GM12865 (cell line): Measurements from ENCODE around the gene SOCS7.

ENCODE experiments used
- DNase-seq: peaks from one replicate; pipeline ENCODE4 v3.0.0; 2010; ENCODE audit warnings: low read depth
- H3K4me3 ChIP-seq: 2 replicates; pipeline ENCODE4 v1.5.1; 2011; ENCODE audit warnings: mild to moderate bottlenecking, low read depth, low read length, control low read depth
- TF ChIP-seq, protein P1 (sequence below): IDR thresholded peaks from 2 replicates; pipeline ENCODE4 v1.5.1; 2011; ENCODE audit warnings: low read length, control low read depth, low read depth, inconsistent platforms; ENCODE audit not compliant: insufficient read depth; ENCODE audit errors: missing control alignments

SOCS7 gene

DNA sequence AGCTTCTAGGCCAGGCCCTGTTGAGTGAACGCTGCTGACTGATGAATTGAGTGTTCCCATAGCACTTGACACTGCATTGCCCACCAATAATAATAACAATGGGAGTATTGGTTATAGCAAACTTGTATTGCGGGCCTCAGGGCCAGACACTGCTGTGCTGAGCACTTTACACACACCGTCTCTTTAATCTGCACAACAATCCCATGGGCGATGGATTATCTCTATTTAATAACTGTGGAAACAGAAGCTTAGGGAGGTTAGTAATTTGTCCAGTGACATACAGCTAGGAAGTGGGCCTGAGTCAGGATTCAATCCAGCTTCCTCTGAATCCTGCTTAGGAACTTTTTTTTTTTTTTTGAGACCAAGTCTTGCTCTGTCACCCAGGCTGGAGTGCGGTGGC is 87.8 kb downstream of the SOCS7 start:
- TF ChIP-seq, protein P1, sequence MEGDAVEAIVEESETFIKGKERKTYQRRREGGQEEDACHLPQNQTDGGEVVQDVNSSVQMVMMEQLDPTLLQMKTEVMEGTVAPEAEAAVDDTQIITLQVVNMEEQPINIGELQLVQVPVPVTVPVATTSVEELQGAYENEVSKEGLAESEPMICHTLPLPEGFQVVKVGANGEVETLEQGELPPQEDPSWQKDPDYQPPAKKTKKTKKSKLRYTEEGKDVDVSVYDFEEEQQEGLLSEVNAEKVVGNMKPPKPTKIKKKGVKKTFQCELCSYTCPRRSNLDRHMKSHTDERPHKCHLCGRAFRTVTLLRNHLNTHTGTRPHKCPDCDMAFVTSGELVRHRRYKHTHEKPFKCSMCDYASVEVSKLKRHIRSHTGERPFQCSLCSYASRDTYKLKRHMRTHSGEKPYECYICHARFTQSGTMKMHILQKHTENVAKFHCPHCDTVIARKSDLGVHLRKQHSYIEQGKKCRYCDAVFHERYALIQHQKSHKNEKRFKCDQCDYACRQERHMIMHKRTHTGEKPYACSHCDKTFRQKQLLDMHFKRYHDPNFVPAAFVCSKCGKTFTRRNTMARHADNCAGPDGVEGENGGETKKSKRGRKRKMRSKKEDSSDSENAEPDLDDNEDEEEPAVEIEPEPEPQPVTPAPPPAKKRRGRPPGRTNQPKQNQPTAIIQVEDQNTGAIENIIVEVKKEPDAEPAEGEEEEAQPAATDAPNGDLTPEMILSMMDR: no peak
- H3K4me3 ChIP-seq: no peak overlapping the region
- no peak for DNase-seq

DNA sequence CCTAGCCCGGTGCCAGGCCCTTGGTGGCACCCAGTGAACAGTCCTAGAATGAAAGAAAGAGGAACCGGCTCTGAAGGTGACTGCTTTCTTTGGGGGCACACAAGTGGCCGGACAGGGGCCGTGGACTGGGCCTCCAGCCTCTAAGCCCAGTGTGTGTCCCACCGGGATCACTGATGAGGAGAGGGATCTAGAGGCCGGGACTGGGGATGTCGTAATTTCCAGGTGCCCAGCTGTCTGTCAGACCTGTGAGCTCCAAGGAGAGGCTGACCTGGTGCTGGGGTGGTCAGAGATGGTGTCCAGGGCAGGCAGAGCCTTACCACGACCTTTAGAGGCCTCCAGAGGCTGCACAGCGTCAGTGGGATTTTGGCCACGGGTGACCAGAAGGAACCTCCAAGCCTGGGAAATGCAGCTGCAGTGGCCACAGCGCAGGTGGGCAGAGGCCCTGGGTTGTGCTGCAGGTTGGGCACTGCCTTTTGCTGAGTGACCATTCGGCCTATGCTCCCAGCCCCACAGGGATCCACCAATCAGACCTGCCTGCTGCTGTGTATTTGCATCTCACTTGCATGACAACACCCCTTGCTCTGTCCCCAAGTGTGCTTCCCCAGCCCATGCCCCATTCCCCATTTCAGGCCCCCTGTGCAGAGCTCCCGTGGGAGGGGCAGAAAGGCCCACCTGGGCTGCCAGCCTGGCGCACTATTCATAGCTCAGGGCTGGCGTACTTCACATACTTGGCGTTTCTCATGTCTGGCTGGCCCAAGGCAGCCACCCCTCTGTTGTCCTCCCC is 89.2 kb downstream of the SOCS7 start:
- no peak overlapping the region for H3K4me3 ChIP-seq
- TF ChIP-seq, protein P1: no peak
- no peak for DNase-seq

DNA sequence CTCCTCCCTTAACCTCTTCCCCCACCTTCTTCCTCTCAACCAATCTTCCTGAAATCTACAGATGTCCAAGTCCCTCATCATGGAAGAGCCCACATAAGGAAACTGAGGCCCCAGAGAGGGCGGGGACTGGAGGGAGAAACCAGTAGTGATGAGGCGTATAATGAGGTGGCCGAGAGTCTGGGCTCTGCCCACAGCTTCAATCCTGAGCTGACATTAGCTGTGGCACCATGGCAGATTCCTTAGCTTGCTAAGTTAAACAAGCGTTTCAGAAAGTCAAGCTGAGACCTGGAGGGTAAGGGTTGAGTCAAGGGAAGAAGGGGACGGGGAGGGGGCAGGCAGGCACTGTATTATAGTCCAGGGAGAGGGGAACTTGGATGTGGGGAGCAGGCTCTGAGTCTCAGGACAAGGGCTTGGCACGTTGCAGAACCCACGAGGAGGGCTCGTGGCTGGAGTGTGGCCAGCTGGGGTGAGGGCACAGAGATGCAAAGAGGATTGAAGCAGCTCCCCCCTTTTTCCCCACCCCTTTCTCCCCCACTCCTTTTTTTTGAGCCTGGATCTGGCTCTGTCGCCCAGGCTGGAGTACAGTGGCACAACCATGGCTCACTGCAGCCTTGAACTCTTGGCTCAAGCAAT is 89.9 kb downstream of the SOCS7 start:
- no peak overlapping the region for H3K4me3 ChIP-seq
- TF ChIP-seq, protein P1: no peak
- DNase-seq: no peak

DNA sequence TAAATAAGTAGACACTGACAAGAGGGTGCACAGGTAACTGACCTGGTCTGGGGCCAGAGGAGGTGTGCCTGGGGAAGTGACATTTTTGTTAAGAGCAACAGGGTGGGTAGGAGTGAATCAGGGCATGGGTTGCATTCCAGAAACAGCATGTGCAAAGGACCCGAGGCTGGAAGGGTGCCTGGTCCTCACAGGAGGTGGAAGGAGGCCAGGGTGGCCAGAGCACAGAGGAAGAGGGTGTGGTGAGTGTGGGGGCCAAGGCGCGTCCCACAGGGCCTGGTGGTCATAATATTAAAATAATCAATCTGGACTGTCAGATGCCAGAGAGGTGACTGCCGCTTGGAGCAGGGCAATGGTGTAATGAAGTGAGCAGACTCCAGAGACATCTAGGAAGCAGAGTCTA is 90.9 kb downstream of the SOCS7 start:
- TF ChIP-seq, protein P1: no peak
- DNase-seq: no peak

DNA sequence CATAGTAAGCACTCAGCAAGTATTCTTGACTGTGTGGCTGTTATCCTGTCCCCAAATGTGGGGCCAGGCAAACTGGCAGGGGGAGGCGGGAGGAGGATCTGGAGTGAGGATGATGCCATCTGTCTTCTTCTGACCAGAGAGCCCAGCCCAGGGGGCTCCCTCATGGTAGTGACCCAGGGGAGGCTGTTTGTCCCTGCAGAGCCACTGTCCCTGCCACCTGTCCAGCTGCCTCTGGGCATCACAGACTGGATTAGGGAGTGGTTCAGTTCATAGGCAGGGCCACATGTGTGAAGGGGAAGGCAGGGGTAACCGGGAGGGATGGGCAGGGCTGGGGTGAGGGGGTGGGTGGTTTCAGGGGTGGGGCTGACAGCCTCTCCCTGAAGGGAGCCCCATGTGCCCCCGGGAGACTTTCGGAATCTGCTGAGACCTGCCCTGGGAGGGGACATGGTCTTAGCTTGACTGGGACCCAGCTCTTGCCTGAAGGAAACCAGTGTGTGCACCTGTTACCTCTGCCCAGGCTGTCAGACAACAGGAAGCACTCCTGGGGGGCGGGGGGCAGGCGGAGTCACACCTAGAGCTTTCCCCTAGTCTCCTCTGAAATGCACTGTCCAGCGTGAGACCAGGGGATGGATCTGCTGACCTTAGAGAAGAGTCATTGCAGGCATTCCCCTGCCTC is 91.8 kb downstream of the SOCS7 start:
- peak; percentile 64 for DNase-seq
- H3K4me3 ChIP-seq: no peak overlapping the region
- TF ChIP-seq, protein P1: no peak

More for the DNA sequence above, 90.9 kb downstream of the SOCS7 start:
- no peak overlapping the region for H3K4me3 ChIP-seq

DNA sequence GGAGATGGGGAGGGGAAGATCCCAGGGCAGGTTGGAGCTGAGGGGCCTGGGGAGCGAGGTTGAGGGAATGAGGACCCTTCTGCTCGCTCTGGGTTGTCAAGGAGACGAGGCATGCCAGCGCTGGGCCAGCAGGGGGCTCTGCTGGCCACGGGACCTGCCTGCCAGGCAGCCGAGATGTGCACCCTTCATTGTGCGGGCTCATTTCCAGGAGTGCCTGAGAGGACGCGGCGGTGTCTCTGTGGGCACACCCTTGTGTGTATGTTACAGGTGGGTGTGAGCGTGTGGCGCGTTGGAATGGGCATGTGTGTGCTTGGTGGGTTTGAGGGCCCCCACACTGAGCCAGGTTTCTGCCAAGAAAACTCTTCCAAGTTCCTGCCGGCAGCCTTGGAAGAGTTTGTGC is 92.5 kb downstream of the SOCS7 start:
- TF ChIP-seq, protein P1: peak; percentile 90
- no peak overlapping the region for H3K4me3 ChIP-seq
- DNase-seq: peak; percentile 61
